Cortex of kidney (tissue), 1 donor: Measurements from ENCODE around the gene GFRA1.

ENCODE experiments used
- DNase-seq: peaks from one replicate; lab custom pipeline; 2025; lab: John Stamatoyannopoulos, UW

The GFRA1 gene

DNA sequence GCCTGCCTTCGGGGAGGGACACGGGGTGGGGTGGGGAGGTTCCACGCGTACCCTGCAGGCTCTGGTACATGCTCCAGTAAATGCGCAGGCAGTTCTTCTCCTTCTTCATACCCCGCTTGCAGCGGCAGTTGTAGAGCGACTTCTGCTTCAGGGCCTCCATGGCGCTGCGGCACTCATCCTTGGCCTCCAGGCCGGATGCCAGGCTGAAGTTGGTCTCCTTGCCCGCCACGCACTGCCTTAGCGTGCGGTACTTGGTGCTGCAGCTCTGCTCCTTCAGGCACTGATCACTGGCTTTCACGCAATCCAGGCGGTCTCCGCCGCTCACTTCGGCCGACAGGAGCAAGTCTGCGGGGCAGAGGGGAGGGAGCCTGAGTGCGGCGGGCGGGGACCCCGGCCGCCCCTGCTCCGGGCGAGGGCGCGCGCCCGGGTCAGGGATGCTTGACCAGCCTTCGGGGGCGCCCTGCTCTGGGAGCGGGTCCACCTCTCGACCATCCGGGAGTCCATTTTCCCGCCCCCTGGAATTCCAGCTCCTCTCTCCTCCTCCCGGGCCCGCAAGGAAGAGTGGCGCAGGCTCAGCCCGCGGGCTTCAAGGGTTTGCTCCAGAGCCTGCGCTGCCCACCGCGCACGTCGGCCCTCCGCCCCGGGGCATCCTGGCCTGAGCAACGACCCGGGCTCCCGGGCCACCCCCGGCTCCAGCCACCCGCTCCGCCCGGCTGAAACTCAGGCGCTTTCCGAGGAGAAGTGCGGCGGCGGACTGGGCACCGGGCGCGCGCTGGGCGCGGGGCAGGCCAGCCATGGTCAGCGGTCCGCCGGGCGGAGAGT, 2.0 kb downstream of the GFRA1 start:
- no peak for DNase-seq

DNA sequence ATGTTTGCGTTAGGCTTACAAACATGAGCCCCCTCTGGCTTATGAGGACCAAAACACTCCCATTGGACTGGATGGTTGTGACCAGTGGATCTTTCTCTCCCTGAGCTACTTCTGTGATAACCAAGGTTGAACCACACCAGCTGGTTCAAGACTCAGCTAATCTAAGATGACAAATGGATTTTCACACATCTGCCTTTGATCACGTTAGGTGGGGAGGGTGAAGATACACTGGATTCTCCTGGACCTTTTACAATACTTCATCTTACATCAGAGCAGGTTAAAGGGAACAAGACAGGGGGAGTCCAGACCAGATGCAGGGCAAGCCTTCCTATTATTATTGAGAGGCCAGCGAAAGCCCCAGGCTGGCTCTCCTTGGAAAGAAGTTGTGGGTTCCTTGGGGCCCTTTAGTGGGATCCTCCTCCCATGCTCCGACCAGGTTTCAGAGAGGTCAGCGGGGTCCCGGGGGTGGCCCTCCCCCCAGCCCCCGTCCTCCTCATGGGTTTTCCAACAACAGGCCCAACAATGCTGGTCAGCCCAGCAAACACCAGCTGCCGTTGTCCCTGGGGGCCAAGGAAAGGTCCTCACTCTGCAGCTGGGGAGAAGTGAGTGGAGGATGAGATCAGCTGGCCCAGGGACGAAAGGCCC, 2.8 kb downstream of the GFRA1 start:
- no peak for DNase-seq

DNA sequence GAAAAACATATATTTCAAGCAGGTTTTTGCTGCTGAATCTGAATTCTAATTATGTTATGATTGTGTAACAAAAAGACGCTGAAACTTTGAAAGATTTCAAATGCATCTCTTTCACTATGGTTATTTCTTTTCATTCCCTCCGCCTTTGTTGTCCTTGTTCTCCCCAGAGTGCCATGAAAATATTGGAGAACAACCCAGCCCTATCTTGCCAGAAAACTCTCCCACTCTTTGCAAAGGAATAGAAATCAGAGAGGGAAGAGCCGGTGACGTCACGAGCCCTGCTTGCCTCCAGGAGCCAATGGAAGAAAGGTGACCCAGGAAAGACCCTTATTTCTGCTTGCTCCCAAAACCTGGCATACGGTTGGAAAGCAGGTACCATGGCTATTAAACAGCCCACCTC, 3.4 kb downstream of the GFRA1 start:
- DNase-seq: no peak

DNA sequence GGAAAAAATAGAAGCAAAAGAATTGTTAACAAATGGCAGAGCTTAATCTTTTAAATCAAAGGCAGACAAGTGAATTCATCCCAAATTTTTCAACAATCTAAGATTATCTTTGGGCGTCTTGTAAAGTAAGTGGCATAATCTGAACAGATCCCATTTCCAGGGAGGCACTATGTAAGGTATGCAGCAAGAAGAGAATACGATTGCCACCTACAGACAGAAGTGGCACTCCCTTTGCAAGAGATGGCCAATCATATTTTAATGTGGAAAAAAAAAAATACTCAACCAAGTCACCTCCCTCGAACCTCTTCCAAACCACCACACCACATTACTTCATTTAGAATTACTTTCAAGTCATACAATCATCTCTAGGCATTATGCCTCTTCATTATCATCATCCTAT, 4.0 kb downstream of the GFRA1 start:
- no peak for DNase-seq

DNA sequence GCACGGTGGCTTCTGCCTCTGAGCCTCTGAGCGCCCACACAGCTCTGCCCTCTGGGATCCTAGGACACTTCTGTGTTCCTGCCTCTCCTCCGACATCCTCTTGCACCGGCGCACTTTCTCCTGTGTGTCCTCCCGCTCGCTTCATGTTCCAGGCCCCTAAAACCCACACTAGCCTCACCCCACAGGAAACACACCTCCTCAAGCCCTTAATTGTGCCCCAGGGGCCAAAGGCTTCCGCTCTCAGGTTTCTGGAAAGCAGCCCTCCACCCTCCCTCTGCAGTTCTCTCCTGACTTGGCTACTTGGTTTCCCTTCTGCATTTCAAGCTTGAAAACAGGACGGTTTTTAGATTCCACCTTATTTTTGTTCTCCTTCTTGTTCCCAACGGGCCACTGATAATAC, 7.3 kb downstream of the GFRA1 start:
- no peak for DNase-seq

DNA sequence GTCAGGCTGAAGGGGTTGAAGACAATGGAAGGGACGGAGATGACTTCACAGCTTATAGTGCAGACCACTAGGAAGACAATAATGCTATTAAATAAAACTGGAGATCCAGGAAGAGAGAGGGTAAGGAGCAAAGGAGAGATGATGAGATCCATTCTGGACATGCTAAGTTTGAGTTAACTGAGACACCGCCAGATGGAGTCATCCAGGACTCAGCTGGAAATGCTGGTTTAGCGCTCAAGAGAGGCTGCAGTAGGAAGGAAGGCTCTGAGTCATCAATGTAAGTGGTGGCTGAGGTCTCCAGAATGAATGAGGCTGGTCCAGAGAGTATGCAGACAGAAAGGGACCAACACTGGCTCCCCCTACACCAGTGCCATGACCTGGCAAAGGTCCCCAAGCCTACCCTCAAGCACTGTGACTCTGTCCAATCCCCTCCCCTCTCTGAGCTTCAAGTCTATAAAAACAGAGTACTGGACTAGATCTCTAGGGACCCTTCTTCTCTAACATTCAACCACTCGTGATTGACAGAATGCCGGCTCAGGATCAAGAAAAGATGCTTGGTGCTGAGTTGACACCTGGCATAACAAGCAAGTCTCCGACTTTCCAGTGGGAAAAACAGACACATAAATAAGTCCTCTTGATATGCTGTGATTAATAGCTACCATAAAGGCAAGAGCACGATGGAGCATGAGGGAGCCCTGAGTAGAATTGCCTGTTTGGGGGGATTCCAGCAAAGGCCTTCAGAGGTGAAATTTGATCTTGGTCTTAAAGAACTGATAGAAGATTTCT, 8.9 kb downstream of the GFRA1 start:
- no peak for DNase-seq

DNA sequence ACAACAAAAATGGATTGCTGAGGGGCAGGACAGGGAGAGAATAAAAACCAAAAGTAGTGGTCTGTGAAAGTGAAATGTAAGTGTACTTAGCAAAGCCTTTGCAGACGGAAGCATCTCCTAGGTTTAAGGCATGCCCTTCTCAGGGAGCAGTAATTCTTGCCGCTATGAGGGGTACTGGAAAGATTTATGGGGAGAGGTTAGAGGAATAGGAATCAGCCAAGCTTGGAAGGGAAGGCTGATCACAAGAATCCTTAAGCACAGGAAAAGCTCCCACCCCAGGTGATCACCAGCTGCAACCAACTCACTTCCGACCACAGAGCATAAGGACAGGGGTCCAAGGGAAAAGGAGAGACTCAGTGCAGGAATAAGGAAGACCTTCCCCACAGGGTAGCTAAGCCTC, 10.3 kb downstream of the GFRA1 start:
- no peak for DNase-seq

DNA sequence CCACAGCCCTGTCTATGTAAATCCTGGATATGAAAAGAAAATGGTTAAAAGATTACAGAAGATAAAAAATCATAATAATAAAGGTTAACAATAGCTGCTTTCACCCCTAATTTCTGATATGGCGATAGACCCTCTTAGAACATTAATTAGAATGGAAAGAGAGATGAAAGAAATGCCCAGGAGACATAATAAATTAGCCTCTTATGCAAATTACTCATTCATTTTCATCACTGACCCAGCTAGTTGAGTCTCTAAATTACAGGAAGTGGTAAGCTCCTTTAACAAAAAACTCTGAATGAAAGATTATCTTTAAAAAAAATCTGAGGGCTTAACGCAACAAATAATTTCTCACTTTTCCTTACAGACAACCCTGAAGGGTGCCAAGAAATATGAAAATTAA, 12.4 kb downstream of the GFRA1 start:
- DNase-seq: no peak

DNA sequence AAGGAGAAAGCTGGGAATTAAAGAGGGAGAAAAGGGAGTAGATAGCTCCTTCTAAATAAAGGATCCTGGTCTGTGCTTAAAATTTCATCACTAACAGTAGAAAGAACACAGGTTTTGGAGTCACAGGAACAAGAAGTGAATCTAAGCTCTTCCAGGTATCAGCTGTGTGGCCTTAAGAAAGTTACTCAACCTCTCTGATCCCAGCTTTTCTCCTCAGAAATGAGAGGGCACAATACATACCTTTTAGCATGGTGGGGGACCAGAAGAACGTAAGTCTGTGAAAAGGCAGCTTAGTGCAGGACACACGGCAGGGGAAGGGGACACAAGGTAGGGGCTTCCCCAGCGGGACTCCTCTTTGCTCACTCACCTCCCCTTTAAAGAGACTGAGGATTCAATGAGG, 13.4 kb downstream of the GFRA1 start:
- no peak for DNase-seq

DNA sequence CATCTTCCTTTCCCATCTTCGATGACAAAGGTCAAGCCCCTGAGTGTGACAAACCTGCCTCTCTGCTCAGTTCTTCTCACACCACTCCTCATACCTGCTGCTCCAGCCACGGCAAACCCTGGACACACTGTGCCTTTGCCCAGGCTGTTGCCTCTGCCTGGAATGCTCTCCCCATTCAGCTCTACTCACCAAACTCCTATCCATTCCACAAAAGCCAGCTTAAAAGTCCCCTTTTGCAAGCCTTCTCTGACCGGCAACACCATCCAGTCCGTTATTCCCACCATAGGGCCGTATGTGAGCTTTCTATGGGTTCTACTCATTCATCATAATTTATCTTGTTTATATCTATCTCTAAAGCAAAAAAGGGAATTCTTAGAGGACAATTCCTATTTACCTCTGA, 15.2 kb downstream of the GFRA1 start:
- no peak for DNase-seq

DNA sequence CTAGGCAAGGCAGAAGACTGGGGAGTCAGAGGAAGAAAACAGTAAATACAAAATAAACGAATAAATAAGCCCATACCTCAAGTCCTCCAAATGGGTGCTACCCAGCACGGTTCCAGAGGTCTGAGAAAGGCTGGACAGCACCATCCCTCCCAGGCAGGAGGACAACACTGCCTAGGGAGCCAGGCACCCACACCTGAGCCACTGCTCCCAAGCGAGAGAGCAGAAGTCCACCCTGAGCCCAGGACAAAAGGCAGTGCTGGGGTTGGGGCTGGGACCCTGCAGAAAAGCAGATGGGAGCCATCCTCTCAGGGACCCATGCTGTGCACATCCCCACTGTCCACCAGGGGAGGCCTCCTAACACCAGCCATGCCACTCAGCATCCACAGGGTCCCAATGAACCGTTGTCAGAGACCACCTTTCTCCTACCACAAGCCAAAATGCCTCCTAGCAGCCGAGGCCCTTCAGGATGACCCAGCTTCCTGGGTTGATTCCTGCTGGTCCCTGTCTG, 16.2 kb downstream of the GFRA1 start:
- DNase-seq: no peak

DNA sequence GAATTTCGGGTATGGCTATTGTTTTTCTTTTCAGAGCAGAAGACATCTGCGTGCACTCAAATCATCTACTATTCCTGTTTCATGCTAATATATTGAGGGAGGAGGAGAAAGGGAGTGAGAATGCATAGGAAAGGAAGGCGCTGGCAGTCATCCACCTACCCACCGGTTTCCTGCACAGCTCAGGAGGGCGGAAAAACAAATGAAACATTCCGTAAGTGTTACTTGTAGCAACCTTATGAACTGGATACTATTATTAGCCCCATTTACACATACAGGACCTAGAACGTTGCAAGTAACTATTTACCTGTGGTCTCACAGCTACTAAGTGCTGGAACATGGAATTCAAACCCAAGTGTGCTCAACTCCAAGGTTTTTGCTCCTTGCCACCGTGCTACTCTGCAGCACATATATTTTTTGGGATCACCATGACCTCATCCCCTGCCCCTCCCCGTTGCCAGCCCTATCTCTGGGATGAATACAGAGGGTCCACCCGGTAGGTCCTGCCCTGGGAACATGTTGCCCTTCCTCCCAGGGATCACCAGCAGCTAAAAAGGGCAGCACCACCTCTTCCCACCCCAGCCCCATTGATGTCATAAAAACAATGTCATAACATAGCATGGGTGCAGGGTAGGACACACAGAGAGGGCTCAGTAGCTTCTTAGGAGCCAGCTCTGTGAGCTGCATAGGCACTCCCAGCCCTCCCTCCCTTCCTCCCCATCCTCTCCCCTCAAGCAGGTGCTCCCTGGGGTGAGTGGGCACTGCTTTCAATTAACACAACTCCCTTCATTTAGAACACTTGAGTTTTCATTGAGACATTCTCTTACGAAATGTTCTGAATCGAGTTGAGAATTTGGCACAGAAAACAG, 16.9 kb downstream of the GFRA1 start:
- DNase-seq: no peak

DNA sequence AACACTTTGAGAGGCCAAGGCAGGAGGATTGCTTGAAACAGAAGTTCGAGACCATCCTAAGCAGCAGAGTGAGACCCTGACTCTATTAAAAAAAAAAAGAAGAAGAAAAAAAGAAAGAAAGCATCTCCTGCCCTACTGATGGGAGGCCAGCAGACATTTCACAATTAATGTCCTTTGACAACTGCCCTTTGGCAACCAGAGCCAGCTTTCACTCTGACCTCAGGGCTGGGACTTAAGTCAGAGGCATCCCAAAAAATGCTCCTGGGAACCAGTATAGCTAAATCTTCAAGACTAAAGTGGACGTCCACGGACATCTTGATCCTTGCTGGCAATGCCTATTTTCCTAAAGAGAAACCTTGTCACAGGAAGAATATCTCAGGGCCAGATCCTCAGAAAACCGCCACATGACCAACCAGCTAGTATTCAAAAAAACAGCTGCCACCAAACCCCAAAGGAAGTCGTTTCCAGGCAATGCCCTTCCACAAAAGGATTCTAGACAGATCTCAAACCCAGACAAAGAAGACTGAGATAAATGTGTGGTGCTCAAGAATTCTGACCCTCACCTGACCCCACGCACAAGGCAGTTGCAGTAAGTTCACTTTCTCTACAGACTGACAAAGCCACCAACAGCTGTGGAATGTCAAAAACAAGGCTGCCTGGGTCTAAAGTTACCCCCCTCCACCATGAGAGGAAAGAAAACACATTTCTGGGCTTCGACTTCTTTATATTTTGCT, 18.4 kb downstream of the GFRA1 start:
- no peak for DNase-seq

DNA sequence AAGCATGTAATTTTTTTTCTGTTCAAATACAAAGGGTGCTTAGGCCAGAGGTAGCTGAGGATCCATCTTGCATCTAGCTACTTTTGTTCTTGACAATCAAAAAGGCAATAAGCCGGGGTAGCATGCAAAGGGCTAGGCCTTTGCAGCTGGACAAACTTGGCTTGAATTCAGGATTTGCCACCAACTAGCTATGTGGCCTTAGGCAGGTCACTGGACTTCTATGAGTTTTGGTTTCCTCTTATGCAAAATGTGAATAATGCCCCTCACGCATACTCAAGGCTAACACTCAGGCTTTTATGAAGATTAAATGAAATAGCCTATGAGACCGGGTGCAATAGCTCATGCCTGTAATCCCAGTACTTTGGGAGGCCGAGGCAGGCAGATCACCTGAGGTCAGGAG, 19.3 kb downstream of the GFRA1 start:
- no peak for DNase-seq

DNA sequence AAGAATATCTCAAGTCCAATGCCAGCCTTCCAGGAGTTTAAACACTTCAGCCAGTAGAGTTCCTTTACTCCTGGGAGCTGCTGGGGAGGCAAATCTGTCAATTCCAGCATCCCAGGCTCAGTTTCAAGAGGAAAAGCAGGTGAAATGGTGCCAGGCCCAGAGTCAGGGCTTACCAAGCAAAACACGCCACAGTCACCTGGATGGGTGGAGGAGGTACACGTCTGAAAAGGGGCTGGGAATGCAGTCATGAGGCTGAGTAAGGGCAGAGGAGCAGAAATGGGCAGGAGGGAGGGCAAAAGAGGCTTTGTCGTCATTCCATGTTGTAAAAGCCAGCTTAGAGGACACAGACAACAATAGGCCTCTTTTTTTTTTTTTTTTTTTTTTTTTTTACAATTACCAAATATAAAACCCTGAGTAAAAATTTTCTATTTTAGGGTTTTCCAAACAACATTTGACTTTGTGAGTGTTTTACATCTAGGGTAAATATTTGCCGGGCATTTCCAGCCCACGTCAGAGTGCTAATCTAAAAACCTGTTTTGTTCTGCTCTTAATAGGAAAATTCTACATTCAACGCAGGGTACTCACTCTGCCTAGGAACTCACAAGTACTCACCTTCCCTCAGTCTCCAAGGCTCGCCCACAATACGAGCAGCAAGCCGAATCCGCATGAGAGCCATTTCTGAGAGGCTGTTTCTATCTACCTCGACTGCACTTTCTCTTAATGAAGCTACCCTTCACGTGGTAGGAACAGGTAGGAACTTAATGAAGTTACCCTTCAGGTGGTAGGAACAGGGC, 21.2 kb downstream of the GFRA1 start:
- no peak for DNase-seq

DNA sequence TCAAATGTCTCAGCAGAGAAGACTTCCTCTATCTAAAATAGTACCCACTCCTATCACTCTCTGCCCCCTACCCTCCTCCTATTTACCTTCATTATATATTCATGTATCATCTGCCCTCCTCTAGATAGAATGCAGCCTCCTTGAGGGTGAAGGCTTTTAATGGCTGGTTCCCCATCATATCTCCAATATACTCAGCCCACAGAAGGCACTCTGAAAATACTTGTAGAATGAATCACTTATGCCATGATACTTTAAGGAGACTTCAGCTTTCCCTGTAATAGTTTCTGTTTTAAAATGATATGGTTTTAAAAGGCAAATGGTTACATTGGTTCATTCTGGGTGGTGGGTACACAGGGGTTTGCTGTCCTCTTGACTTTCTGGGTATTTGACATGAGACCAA, 25.3 kb downstream of the GFRA1 start:
- DNase-seq: no peak

DNA sequence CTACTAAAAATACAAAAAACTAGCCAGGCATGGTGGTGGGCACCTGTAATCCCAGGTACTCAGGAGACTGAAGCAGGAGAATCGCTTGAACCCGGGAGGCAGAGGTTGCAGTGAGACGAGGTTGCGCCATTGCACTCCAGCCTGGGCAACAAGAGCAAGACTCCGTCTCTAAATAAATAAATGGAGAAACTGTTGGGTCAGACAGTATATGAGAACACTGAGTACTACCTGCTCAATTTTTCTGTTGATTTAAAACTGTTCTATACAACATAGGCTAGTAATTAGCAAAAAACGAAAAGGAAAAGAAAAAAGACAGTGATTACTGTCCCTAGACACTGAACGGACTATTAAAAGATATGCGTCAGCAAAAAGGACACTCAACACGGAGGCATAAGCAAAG, 26.7 kb downstream of the GFRA1 start:
- no peak for DNase-seq

DNA sequence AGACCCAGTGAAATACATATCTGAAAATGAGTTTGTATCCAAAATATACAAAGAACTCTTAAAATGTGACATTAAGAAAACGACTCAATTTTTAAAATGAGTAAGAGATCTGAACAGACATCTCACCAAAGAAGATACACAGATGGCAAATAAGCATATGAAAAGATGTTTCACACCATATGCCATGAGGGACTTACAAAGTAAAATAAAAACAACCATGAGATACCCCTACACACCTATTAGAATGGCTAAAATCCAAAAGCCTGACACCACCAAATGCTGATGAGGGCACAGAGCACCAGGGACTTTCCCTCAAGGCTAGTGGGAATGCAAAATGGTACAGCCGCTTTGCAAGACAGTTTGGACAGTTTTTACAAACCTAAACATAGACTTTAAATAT, 27.9 kb downstream of the GFRA1 start:
- DNase-seq: no peak

DNA sequence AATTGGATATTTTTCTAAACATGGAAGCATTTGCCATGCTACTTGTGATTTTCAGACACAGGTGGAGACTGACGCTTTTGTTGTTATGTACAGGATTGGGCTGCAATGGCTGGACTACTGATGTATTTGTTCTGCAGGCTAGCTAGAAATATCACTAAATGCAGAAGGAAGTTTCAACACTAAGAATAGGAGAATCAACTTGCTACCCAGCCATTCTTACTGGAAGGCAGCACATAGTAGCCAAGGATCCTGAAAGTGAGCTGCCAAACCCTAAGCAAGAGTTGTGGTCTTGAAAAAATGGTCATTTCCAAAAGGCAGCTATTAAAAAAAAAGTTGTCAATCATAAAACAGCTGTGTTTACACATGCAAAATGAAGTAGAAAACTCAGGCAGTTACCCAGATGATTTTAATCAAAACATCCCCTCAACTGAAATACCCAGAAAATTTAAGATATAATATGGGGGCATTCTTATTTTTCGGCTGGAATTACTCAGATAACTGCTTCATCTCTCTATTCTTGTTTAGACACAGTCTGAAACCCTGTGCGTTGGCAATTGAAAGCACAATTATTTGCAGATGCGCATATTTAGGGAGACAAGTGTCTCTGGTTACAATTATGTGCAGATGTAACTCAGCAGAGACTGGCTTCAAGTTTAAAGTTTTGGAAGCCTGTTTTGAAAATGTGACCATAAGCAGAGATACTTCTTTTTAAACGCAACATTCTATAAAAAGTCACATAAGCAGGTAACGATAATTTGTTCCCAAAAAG, 31.2 kb downstream of the GFRA1 start:
- no peak for DNase-seq

DNA sequence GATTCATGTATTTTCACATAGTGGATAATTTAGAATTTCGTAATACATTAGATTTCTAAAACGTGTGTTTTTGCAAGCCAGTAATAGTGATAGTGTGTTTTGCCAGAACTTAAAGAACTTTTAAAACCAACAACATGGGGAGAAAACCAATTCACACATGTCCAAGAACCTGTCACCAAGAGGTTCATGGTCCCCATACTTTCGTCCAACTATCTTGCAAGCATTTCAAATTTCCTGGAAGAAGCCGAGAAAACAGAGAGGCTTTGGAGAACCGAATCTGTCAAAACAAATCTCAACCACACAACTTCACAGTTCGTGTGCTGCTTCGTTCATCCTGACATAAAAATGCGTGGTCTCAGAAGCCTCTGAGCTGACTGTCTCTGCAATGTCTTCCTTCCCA, 31.9 kb downstream of the GFRA1 start:
- DNase-seq: no peak
